Activated CD4-positive, alpha-beta T cell treated with anti-CD3 and anti-CD28 coated beads, Interleukin-2, Interleukin-4, amounts not matched to agents 100 ng/mL and 50 ng/mL, durations not matched to agents 16 hours and 8 hours (primary cell): Measurements from ENCODE around the gene IPO9.
"Not testable (repeated sequence)": the region's sequence is repeated elsewhere in the genome, so short reads cannot be mapped to it uniquely, and the experiment has no call there.

Experiments used
- DNase-seq: peaks from one replicate; pipeline ENCODE4 v3.0.0-alpha.2; 2020; ENCODE audit warnings: low spot score

Gene IPO9

GRCh38 chr1:201848230-201848629 is 19.3 kb downstream of the IPO9 start:
- DNase-seq = no peak

- no peak for DNase-seq
Observed at GRCh38 chr1:201849372-201850052, 20.6 kb downstream of the IPO9 start.

GRCh38 chr1:201850053-201850397 is 21.1 kb downstream of the IPO9 start:
- no peak for DNase-seq

- DNase-seq = no peak
Observed at GRCh38 chr1:201851949-201852348, 23.0 kb downstream of the IPO9 start.

GRCh38 chr1:201856722-201857121 is 27.8 kb downstream of the IPO9 start:
- not testable (repeated sequence) for DNase-seq

GRCh38 chr1:201859424-201859823 is 30.5 kb downstream of the IPO9 start:
- DNase-seq = no peak

- DNase-seq = no peak
Observed at GRCh38 chr1:201861448-201861847, 32.5 kb downstream of the IPO9 start.

GRCh38 chr1:201870397-201870796 is 41.4 kb downstream of the IPO9 start:
- DNase-seq = no peak

- DNase-seq = no peak
Observed at GRCh38 chr1:201874672-201875071, 45.7 kb downstream of the IPO9 start.

- no peak for DNase-seq
Observed at GRCh38 chr1:201876148-201876818, 47.3 kb downstream of the IPO9 start.

- DNase-seq = peak; percentile 37
Observed at GRCh38 chr1:201877877-201878401, 49.0 kb downstream of the IPO9 start.

GRCh38 chr1:201880928-201881571 is 52.1 kb downstream of the IPO9 start:
- no peak for DNase-seq

GRCh38 chr1:201881617-201882016 is 52.7 kb downstream of the IPO9 start:
- no peak for DNase-seq

GRCh38 chr1:201882665-201883132 is 53.7 kb downstream of the IPO9 start:
- DNase-seq = no peak

- no peak for DNase-seq
Observed at GRCh38 chr1:201883266-201883665, 54.3 kb downstream of the IPO9 start.

- DNase-seq = peak; percentile 21
Observed at GRCh38 chr1:201883786-201884185, 54.8 kb downstream of the IPO9 start.

- DNase-seq = no peak
Observed at GRCh38 chr1:201884425-201884824, 55.5 kb downstream of the IPO9 start.

- DNase-seq = no peak
Observed at GRCh38 chr1:201885531-201886075, 56.6 kb downstream of the IPO9 start.

GRCh38 chr1:201886103-201886885 is 57.3 kb downstream of the IPO9 start:
- DNase-seq = no peak

- no peak for DNase-seq
Observed at GRCh38 chr1:201887116-201887866, 58.3 kb downstream of the IPO9 start.
